ENCODE results near the gene RLN3. TPM values are rescaled to one million over a fixed set of nuclear protein-coding genes. Genes with fewer than 3 reads are reported as not detected.

Gene RLN3
- total and polyA plus RNA-seq, 9 of the 15 experiments (the other 6 are each of a cell fraction or from before 2014, with no cell fraction given), result 0.31 to 1.2 (median 0.71) TPM; not detected in 6

DNA sequence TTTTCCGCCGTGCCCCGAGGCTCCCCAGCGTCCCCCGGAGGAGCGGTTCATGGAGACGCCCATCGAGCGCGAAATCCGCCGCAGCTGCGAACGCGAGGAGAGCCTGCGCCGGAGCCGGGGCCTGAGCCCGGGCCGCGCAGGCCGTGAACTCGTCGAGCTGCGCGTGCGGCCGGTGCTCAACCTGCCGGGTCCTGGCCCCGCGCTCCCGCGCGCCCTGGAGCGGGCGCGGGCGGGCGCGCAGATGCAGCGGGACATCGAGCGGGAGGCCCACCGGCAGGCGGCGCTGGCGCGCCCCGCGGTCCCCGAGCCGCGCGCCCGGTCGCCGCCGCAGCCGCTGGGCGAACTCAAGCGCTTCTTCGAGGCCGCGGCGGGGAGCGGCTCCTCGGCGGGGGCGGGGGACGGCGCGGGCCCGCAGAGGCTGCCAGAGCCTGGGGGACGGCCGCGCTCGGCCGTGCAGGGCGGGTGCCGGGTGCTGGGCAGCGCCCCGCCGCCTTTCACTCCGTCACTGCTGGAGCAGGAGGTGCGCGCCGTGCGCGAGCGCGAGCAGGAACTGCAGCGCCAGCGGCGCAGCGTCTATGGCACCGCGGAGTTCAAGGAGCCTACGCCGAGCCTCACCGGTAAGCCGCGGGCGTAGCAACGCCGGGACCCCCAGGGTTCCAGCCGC, 45.4 kb downstream of the RLN3 start (continued):
- TF ChIP-seq, protein P1, sequence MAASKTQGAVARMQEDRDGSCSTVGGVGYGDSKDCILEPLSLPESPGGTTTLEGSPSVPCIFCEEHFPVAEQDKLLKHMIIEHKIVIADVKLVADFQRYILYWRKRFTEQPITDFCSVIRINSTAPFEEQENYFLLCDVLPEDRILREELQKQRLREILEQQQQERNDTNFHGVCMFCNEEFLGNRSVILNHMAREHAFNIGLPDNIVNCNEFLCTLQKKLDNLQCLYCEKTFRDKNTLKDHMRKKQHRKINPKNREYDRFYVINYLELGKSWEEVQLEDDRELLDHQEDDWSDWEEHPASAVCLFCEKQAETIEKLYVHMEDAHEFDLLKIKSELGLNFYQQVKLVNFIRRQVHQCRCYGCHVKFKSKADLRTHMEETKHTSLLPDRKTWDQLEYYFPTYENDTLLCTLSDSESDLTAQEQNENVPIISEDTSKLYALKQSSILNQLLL (CRISPR knock-in tag; IDR thresholded peaks at IDR 0.05; ENCODE audit: borderline replicate concordance), result no peak
- no peak for TF ChIP-seq ZFP30 (CRISPR knock-in tag; IDR thresholded peaks at IDR 0.05; ENCODE audit: borderline replicate concordance)
- no peak for TF ChIP-seq ZNF76 (CRISPR knock-in tag; IDR thresholded peaks at IDR 0.05; ENCODE audit: borderline replicate concordance)
- TF ChIP-seq MCM7 (IDR thresholded peaks at IDR 0.05), result no peak
- TF ChIP-seq, protein P2, sequence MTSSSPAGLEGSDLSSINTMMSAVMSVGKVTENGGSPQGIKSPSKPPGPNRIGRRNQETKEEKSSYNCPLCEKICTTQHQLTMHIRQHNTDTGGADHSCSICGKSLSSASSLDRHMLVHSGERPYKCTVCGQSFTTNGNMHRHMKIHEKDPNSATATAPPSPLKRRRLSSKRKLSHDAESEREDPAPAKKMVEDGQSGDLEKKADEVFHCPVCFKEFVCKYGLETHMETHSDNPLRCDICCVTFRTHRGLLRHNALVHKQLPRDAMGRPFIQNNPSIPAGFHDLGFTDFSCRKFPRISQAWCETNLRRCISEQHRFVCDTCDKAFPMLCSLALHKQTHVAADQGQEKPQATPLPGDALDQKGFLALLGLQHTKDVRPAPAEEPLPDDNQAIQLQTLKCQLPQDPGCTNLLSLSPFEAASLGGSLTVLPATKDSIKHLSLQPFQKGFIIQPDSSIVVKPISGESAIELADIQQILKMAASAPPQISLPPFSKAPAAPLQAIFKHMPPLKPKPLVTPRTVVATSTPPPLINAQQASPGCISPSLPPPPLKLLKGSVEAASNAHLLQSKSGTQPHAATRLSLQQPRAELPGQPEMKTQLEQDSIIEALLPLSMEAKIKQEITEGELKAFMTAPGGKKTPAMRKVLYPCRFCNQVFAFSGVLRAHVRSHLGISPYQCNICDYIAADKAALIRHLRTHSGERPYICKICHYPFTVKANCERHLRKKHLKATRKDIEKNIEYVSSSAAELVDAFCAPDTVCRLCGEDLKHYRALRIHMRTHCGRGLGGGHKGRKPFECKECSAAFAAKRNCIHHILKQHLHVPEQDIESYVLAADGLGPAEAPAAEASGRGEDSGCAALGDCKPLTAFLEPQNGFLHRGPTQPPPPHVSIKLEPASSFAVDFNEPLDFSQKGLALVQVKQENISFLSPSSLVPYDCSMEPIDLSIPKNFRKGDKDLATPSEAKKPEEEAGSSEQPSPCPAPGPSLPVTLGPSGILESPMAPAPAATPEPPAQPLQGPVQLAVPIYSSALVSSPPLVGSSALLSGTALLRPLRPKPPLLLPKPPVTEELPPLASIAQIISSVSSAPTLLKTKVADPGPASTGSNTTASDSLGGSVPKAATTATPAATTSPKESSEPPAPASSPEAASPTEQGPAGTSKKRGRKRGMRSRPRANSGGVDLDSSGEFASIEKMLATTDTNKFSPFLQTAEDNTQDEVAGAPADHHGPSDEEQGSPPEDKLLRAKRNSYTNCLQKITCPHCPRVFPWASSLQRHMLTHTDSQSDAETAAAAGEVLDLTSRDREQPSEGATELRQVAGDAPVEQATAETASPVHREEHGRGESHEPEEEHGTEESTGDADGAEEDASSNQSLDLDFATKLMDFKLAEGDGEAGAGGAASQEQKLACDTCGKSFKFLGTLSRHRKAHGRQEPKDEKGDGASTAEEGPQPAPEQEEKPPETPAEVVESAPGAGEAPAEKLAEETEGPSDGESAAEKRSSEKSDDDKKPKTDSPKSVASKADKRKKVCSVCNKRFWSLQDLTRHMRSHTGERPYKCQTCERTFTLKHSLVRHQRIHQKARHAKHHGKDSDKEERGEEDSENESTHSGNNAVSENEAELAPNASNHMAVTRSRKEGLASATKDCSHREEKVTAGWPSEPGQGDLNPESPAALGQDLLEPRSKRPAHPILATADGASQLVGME (CRISPR knock-in tag; IDR thresholded peaks at IDR 0.05), result no peak
- no peak for TF ChIP-seq ZBED1 (IDR thresholded peaks at IDR 0.05)
- no peak for TF ChIP-seq POLR2AphosphoS5 (IDR thresholded peaks at IDR 0.05; ENCODE audit: control insufficient read depth, insufficient read depth, low read depth, low read length)
- TF ChIP-seq, protein P3, sequence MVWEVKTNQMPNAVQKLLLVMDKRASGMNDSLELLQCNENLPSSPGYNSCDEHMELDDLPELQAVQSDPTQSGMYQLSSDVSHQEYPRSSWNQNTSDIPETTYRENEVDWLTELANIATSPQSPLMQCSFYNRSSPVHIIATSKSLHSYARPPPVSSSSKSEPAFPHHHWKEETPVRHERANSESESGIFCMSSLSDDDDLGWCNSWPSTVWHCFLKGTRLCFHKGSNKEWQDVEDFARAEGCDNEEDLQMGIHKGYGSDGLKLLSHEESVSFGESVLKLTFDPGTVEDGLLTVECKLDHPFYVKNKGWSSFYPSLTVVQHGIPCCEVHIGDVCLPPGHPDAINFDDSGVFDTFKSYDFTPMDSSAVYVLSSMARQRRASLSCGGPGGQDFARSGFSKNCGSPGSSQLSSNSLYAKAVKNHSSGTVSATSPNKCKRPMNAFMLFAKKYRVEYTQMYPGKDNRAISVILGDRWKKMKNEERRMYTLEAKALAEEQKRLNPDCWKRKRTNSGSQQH (CRISPR knock-in tag; IDR thresholded peaks at IDR 0.05), result no peak
- TF ChIP-seq L3MBTL2 (IDR thresholded peaks at IDR 0.05), result peak; percentile 89
- TF ChIP-seq, protein P4, sequence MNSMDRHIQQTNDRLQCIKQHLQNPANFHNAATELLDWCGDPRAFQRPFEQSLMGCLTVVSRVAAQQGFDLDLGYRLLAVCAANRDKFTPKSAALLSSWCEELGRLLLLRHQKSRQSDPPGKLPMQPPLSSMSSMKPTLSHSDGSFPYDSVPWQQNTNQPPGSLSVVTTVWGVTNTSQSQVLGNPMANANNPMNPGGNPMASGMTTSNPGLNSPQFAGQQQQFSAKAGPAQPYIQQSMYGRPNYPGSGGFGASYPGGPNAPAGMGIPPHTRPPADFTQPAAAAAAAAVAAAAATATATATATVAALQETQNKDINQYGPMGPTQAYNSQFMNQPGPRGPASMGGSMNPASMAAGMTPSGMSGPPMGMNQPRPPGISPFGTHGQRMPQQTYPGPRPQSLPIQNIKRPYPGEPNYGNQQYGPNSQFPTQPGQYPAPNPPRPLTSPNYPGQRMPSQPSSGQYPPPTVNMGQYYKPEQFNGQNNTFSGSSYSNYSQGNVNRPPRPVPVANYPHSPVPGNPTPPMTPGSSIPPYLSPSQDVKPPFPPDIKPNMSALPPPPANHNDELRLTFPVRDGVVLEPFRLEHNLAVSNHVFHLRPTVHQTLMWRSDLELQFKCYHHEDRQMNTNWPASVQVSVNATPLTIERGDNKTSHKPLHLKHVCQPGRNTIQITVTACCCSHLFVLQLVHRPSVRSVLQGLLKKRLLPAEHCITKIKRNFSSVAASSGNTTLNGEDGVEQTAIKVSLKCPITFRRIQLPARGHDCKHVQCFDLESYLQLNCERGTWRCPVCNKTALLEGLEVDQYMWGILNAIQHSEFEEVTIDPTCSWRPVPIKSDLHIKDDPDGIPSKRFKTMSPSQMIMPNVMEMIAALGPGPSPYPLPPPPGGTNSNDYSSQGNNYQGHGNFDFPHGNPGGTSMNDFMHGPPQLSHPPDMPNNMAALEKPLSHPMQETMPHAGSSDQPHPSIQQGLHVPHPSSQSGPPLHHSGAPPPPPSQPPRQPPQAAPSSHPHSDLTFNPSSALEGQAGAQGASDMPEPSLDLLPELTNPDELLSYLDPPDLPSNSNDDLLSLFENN (IDR thresholded peaks at IDR 0.05; ENCODE audit: low read depth in 2 of 2, low read length in 2 of 2), result no peak
- TF ChIP-seq ZBTB43 (CRISPR knock-in tag; IDR thresholded peaks at IDR 0.05), result no peak
- TF ChIP-seq XRCC5 (IDR thresholded peaks at IDR 0.05; ENCODE audit: low read depth, low read length), result no peak

All from K562 (cell line).